ENCODE results near the gene AGAP1. TPM values are rescaled to one million over a fixed set of nuclear protein-coding genes. Genes with fewer than 3 reads are reported as not detected.

AGAP1 gene
- total RNA-seq, 4 donors from 2014 or later: 33.7 to 39.9 (median 35.6) TPM

- no peak overlapping the region for H3K27ac ChIP-seq
- no peak for DNase-seq (ENCODE audit: low spot score in 2 of 2)
- 96 to 99% methylated on average over 6 of the region's 6 CpGs for WGBS, 2 donors
- peaks cover 0 to 58% (median 0%) of the 10 kb centered on the region in 3 donors for H3K36me3 ChIP-seq
- H3K4me1 ChIP-seq: no peaks in the 10 kb centered on the region
- TF ChIP-seq EP300 (IDR thresholded peaks at IDR 0.05) (no peak), POLR2A (IDR thresholded peaks at IDR 0.05) (no peak), CTCF (IDR thresholded peaks at IDR 0.05) (no peak)
- H3K4me3 ChIP-seq: no peak overlapping the region
- no peaks in the 10 kb centered on the region for H3K9me3 ChIP-seq
- H3K27me3 ChIP-seq: no peaks in the 10 kb centered on the region
Measured at GRCh38 chr2:235976516-235976915, 482.7 kb downstream of the AGAP1 start.

- no peak for TF ChIP-seq EP300 (IDR thresholded peaks at IDR 0.05)
- no peak for TF ChIP-seq POLR2A (IDR thresholded peaks at IDR 0.05)
- TF ChIP-seq CTCF (IDR thresholded peaks at IDR 0.05): no peak
- H3K9me3 ChIP-seq: no peaks in the 10 kb centered on the region
- no peak overlapping the region for H3K4me3 ChIP-seq
- DNase-seq (ENCODE audit: low spot score in 2 of 2): no peak
- H3K36me3 ChIP-seq: peaks cover 0 to 56% (median 0%) of the 10 kb centered on the region in 3 donors
- WGBS, 2 donors: 96% methylated on average over 11 of the region's 11 CpGs
- H3K4me1 ChIP-seq: no peaks in the 10 kb centered on the region
- H3K27me3 ChIP-seq: no peaks in the 10 kb centered on the region
- H3K27ac ChIP-seq: no peak overlapping the region
Measured at GRCh38 chr2:235976956-235977355, 483.1 kb downstream of the AGAP1 start.

DNA sequence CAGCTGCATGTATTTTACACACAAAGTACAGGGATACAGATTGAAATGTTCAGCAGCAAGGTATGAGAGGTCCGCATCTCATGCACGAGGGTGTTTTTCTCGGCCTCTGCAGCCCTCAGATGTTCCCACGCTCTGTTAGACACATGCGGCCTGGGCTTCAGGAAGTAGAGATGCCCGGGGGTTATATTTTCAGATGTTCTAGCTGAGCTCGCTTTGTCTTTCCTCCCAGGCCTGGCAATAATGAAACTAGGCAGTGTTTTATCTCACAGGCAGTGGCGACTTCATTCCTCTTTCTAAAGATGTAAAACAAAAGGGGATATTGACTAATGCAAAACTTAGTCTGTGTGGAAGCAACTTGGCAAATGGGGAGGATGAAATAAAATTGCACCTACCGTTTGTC, 483.6 kb downstream of the AGAP1 start:
- DNase-seq (ENCODE audit: low spot score in 2 of 2): no peak
- H3K9me3 ChIP-seq: no peaks in the 10 kb centered on the region
- no peak for TF ChIP-seq POLR2A (IDR thresholded peaks at IDR 0.05)
- no peak for TF ChIP-seq EP300 (IDR thresholded peaks at IDR 0.05)
- no peak for TF ChIP-seq CTCF (IDR thresholded peaks at IDR 0.05)
- H3K27ac ChIP-seq: no peak overlapping the region
- H3K36me3 ChIP-seq: peaks cover 0 to 51% (median 0%) of the 10 kb centered on the region in 3 donors
- H3K4me1 ChIP-seq: no peaks in the 10 kb centered on the region
- no peak overlapping the region for H3K4me3 ChIP-seq
- no peaks in the 10 kb centered on the region for H3K27me3 ChIP-seq
- 87 to 88% methylated on average over 9 of the region's 9 CpGs for WGBS, 2 donors

DNA sequence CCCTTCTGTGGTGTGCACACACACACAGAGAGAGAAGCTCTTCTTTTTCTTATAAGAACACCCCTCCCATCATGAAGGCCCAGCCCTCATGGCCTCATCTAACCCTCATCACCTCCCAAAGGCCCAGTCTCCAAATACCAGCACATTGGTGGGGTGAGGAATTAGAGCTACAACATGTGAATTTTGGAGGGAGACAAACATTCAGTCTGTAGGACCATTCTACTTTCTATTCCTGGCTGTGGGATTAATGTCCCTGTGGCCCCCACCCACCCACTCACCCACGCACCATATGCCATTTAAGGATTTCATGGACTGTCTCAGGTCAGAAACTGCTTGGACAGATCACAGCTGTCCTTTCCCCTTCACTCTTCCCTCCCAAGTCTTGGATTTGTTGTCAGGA, 484.2 kb downstream of the AGAP1 start:
- H3K36me3 ChIP-seq: peaks cover 0 to 45% (median 0%) of the 10 kb centered on the region in 3 donors
- H3K27me3 ChIP-seq: no peaks in the 10 kb centered on the region
- H3K4me1 ChIP-seq: no peaks in the 10 kb centered on the region
- H3K27ac ChIP-seq: no peak overlapping the region
- TF ChIP-seq CTCF (IDR thresholded peaks at IDR 0.05): no peak
- TF ChIP-seq EP300 (IDR thresholded peaks at IDR 0.05): no peak
- TF ChIP-seq POLR2A (IDR thresholded peaks at IDR 0.05): no peak
- no peaks in the 10 kb centered on the region for H3K9me3 ChIP-seq
- DNase-seq (ENCODE audit: low spot score in 2 of 2): no peak
- H3K4me3 ChIP-seq: no peak overlapping the region
- WGBS, 2 donors: 71 to 88% methylated on average over 1 of the region's 1 CpG

GRCh38 chr2:235979037-235979436, 485.2 kb downstream of the AGAP1 start:
- TF ChIP-seq POLR2A (IDR thresholded peaks at IDR 0.05) (no peak), CTCF (IDR thresholded peaks at IDR 0.05) (no peak), EP300 (IDR thresholded peaks at IDR 0.05) (no peak)
- Histone ChIP-seq H3K36me3 (peaks cover 0 to 42% (median 0%) of the 10 kb centered on the region in 3 donors), H3K4me3 (no peak overlapping the region), H3K9me3 (no peaks in the 10 kb centered on the region), H3K4me1 (no peaks in the 10 kb centered on the region), H3K27me3 (no peaks in the 10 kb centered on the region), H3K27ac (no peak overlapping the region)
- 83 to 85% methylated on average over 8 of the region's 8 CpGs for WGBS, 2 donors
- DNase-seq (ENCODE audit: low spot score in 2 of 2): no peak
